Measurements from ENCODE around the gene GABARAPL1.

GRCh38 chr12:10215436-10215835, 2.8 kb downstream of the GABARAPL1 start:
- no peak for TF ChIP-seq CTCF (IDR thresholded peaks at IDR 0.05)
- no peak for TF ChIP-seq EP300 (IDR thresholded peaks at IDR 0.05)
- TF ChIP-seq POLR2A (IDR thresholded peaks at IDR 0.05) = no peak
